OCI-LY3 (cell line): ENCODE data around the gene HAUS7.

Experiments
- CTCF ChIP-seq: fragments of 200-600, 300-600 bp; sonication (generic); IDR thresholded peaks from 2 replicates; pipeline ENCODE4 v1.5.1; 2014; ENCODE audit warnings: antibody characterized with exemption, low read length, low read depth
- EZH2phosphoT487 ChIP-seq: fragments of 200-600 bp; shearing (Covaris generic); IDR thresholded peaks from 2 replicates; pipeline ENCODE4 v1.6.1; 2018; ENCODE audit warnings: antibody characterized with exemption, mixed run types, low read depth

GRCh38 chrX:153456704-153457103, 13.7 kb downstream of the HAUS7 start:
- no peak for TF ChIP-seq EZH2phosphoT487
- no peak for TF ChIP-seq CTCF
